Spinal cord (tissue), 10 donors: ENCODE data around the gene ZNF41. TPM values are rescaled to one million over a fixed set of nuclear protein-coding genes. Genes with fewer than 3 reads are reported as not detected.

ENCODE experiments used
- DNase-seq, 6 donors: peaks; one replicate each; pipeline versions ENCODE4 v3.0.0 to v3.0.0-alpha.2; 2013 to 2015; ENCODE audit warnings: low spot score in 6 of 6, low read depth in 4 of 6
- H3K27ac ChIP-seq: one replicate; pipeline ENCODE4 v1.5.1; 2013; ENCODE audit warnings: low read depth, low read length, control low read depth
- H3K27me3 ChIP-seq: one replicate; pipeline ENCODE4 v1.6.1; 2013; ENCODE audit warnings: low read length; ENCODE audit not compliant: control insufficient read depth, insufficient read depth
- H3K36me3 ChIP-seq: one replicate; pipeline ENCODE4 v1.6.1; 2013; ENCODE audit warnings: low read length; ENCODE audit not compliant: control insufficient read depth, insufficient read depth
- H3K4me1 ChIP-seq: one replicate; pipeline ENCODE4 v1.6.1; 2013; ENCODE audit warnings: low read length; ENCODE audit not compliant: control insufficient read depth, insufficient read depth
- H3K4me3 ChIP-seq: one replicate; pipeline ENCODE4 v1.5.1; 2013; ENCODE audit warnings: low read depth, low read length, control low read depth
- H3K9me3 ChIP-seq: one replicate; pipeline ENCODE4 v1.6.1; 2013; ENCODE audit warnings: low read length; ENCODE audit not compliant: control insufficient read depth, insufficient read depth
- WGBS: methylation state at CpG from one replicate; pipeline ENCODE4 v1.1.5; 2013; ENCODE audit warnings: missing lambda C conversion rate; ENCODE audit not compliant: insufficient coverage; 5-methylcytosine and 5-hydroxymethylcytosine counted together
- polyA plus RNA-seq, 2 donors: library from polyadenylated mRNA; unstranded; fragments of 120-200 nt; gene quantifications; one replicate each; pipeline ENCODE4 v1.2.1, GENCODE V29; 2013; ENCODE audit not compliant: insufficient read length in 2 of 2
- total RNA-seq, 2 donors: library from RNA; depleted of rRNA in 1 of 2; stranded (reverse); fragments of 120-200 nt in 1 of 2; fragments of >200 nt in 1 of 2; gene quantifications; one replicate each; pipeline versions ENCODE4 v1.2.3 to v1.2.4, GENCODE V29; 2013 to 2014
- donor health status: healthy.

The ZNF41 gene
- total and polyA plus RNA-seq, 4 donors, result 10.1 to 14.2 (median 11.7) TPM

GRCh38 chrX:47467106-47467505, 15.9 kb downstream of the ZNF41 start:
- Histone ChIP-seq H3K4me1 (no peaks in the 10 kb centered on the region), H3K36me3 (peaks cover 7% of the 10 kb centered on the region), H3K4me3 (no peak overlapping the region), H3K9me3 (no peaks in the 10 kb centered on the region), H3K27me3 (no peaks in the 10 kb centered on the region), H3K27ac (no peak overlapping the region)
- 79% methylated on average over 5 of the region's 5 CpGs for WGBS
- DNase-seq, result no peak

GRCh38 chrX:47460561-47460960, 22.5 kb downstream of the ZNF41 start:
- no peaks in the 10 kb centered on the region for H3K4me1 ChIP-seq
- DNase-seq, result no peak
- no peak overlapping the region for H3K27ac ChIP-seq
- H3K4me3 ChIP-seq, result no peak overlapping the region
- no peaks in the 10 kb centered on the region for H3K36me3 ChIP-seq
- no CpG with 5 or more reads among the region's 1 CpG for WGBS
- no peaks in the 10 kb centered on the region for H3K9me3 ChIP-seq
- no peaks in the 10 kb centered on the region for H3K27me3 ChIP-seq

- no peak for DNase-seq
- Histone ChIP-seq H3K9me3 (no peaks in the 10 kb centered on the region), H3K27ac (no peak overlapping the region), H3K4me3 (no peak overlapping the region), H3K4me1 (no peaks in the 10 kb centered on the region), H3K36me3 (no peaks in the 10 kb centered on the region), H3K27me3 (no peaks in the 10 kb centered on the region)
- 67% methylated on average over 1 of the region's 6 CpGs for WGBS
Observed at GRCh38 chrX:47458528-47458927, 24.5 kb downstream of the ZNF41 start.

- DNase-seq, result no peak
- 63% methylated on average over 4 of the region's 6 CpGs for WGBS
- Histone ChIP-seq H3K4me1 (no peaks in the 10 kb centered on the region), H3K27me3 (no peaks in the 10 kb centered on the region), H3K27ac (no peak overlapping the region), H3K36me3 (peaks cover 7% of the 10 kb centered on the region), H3K4me3 (no peak overlapping the region), H3K9me3 (no peaks in the 10 kb centered on the region)
Observed at GRCh38 chrX:47456080-47456479, 26.9 kb downstream of the ZNF41 start.

GRCh38 chrX:47452112-47452511, 30.9 kb downstream of the ZNF41 start:
- 85% methylated on average over 8 of the region's 8 CpGs for WGBS
- Histone ChIP-seq H3K36me3 (peaks cover 10% of the 10 kb centered on the region), H3K9me3 (peaks cover 4% of the 10 kb centered on the region), H3K4me1 (no peaks in the 10 kb centered on the region), H3K4me3 (no peak overlapping the region), H3K27ac (no peak overlapping the region), H3K27me3 (no peaks in the 10 kb centered on the region)
- no peak for DNase-seq

GRCh38 chrX:47448165-47448806, 34.7 kb downstream of the ZNF41 start:
- Histone ChIP-seq H3K9me3 (peaks cover 4% of the 10 kb centered on the region), H3K4me1 (no peaks in the 10 kb centered on the region), H3K36me3 (peaks cover 10% of the 10 kb centered on the region), H3K27me3 (no peaks in the 10 kb centered on the region), H3K4me3 (no peak overlapping the region), H3K27ac (no peak overlapping the region)
- DNase-seq, result no peak
- no CpG with 5 or more reads among the region's 6 CpGs for WGBS

GRCh38 chrX:47447607-47448006, 35.4 kb downstream of the ZNF41 start:
- no peaks in the 10 kb centered on the region for H3K4me1 ChIP-seq
- H3K4me3 ChIP-seq, result no peak overlapping the region
- H3K27me3 ChIP-seq, result no peaks in the 10 kb centered on the region
- 96% methylated on average over 3 of the region's 11 CpGs for WGBS
- H3K27ac ChIP-seq, result no peak overlapping the region
- H3K36me3 ChIP-seq, result peaks cover 10% of the 10 kb centered on the region
- DNase-seq, result no peak
- H3K9me3 ChIP-seq, result peaks cover 4% of the 10 kb centered on the region

GRCh38 chrX:47446971-47447370, 36.1 kb downstream of the ZNF41 start:
- peaks cover 4% of the 10 kb centered on the region for H3K36me3 ChIP-seq
- no CpG with 5 or more reads among the region's 2 CpGs for WGBS
- H3K9me3 ChIP-seq, result peaks cover 4% of the 10 kb centered on the region
- H3K27me3 ChIP-seq, result no peaks in the 10 kb centered on the region
- no peak overlapping the region for H3K27ac ChIP-seq
- no peak for DNase-seq
- H3K4me1 ChIP-seq, result no peaks in the 10 kb centered on the region
- H3K4me3 ChIP-seq, result no peak overlapping the region

- Histone ChIP-seq H3K36me3 (peaks cover 4% of the 10 kb centered on the region), H3K4me1 (no peaks in the 10 kb centered on the region), H3K27me3 (no peaks in the 10 kb centered on the region), H3K4me3 (no peak overlapping the region), H3K9me3 (peaks cover 4% of the 10 kb centered on the region), H3K27ac (no peak overlapping the region)
- 50% methylated on average over 2 of the region's 2 CpGs for WGBS
- DNase-seq, result no peak
Observed at GRCh38 chrX:47446431-47446830, 36.6 kb downstream of the ZNF41 start.

GRCh38 chrX:47430925-47431324, 52.1 kb downstream of the ZNF41 start:
- Histone ChIP-seq H3K27ac (no peak overlapping the region), H3K4me3 (no peak overlapping the region), H3K27me3 (no peaks in the 10 kb centered on the region), H3K36me3 (no peaks in the 10 kb centered on the region), H3K4me1 (no peaks in the 10 kb centered on the region), H3K9me3 (no peaks in the 10 kb centered on the region)
- DNase-seq, result no peak
- 83% methylated on average over 5 of the region's 5 CpGs for WGBS
